Suprapubic skin (tissue), 3 donors: ENCODE results near the gene NKAIN2.

Experiments
- EP300 ChIP-seq: sonication (generic); formaldehyde crosslinking; IDR thresholded peaks from one replicate; pipeline ENCODE4 v1.6.1; 2017; ENCODE audit warnings: antibody characterized with exemption
- POLR2A ChIP-seq, 2 donors: fragments of 450-650 bp; IDR thresholded peaks; one replicate each; pipeline ENCODE4 v1.6.1; 2017; ENCODE audit warnings: antibody characterized with exemption in 2 of 2, mild to moderate bottlenecking in 2 of 2, moderate library complexity in 2 of 2
- TF ChIP-seq, protein P1 (sequence below), 2 donors: fragments of 200-600 bp in 1 of 2; fragments of 450-650 bp in 1 of 2; sonication (generic) in 1 of 2; IDR thresholded peaks; one replicate each; pipeline ENCODE4 v1.5.1; 2016 to 2019; ENCODE audit warnings: antibody characterized with exemption in 2 of 2, mild to moderate bottlenecking in 1 of 2, moderate library complexity in 1 of 2

DNA sequence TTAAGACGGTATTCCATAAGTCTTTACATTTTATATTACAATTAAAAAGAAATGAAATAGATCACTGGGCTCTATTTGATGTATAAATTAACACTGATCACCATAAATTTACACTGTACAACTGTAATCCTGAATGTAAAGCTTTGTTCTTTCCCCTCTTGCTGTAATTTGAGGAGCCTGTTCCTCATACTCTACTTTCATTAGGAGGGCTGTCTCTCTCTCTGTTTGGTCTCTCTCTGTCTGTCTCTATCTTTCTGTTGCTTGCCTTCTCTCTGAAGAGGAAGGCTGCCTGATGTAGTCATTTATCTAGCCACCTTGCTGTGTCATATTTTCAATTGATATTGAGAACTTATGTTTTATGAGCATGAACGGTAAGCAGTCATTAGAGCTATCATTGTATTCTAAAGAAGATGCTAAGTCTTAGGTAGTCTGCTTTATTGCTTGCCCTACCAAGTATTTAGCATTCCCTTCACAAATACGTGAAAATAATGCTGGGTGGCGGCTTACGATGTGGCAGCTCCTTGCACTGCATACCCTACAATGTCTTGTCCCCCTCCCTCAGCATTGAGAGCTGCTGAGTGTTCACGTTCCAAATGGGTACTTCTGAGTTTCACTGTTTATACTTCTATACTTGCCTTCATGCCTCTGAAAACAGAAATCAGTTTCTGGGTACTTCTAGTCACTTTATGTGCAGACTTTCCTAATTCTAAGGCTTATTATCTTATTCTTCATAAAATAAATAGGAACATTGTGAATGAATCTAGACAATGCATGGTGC lies 205.5 kb downstream of the NKAIN2 start:
- TF ChIP-seq, protein P1, sequence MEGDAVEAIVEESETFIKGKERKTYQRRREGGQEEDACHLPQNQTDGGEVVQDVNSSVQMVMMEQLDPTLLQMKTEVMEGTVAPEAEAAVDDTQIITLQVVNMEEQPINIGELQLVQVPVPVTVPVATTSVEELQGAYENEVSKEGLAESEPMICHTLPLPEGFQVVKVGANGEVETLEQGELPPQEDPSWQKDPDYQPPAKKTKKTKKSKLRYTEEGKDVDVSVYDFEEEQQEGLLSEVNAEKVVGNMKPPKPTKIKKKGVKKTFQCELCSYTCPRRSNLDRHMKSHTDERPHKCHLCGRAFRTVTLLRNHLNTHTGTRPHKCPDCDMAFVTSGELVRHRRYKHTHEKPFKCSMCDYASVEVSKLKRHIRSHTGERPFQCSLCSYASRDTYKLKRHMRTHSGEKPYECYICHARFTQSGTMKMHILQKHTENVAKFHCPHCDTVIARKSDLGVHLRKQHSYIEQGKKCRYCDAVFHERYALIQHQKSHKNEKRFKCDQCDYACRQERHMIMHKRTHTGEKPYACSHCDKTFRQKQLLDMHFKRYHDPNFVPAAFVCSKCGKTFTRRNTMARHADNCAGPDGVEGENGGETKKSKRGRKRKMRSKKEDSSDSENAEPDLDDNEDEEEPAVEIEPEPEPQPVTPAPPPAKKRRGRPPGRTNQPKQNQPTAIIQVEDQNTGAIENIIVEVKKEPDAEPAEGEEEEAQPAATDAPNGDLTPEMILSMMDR (IDR thresholded peaks at IDR 0.05): no peak
- TF ChIP-seq EP300: no peak
- no peak for TF ChIP-seq POLR2A (IDR thresholded peaks at IDR 0.05)
